ENCODE results near the gene GRIP2. TPM values are rescaled to one million over a fixed set of nuclear protein-coding genes. Genes with fewer than 3 reads are reported as not detected.
A peak's percentile ranks its signal among the peaks of the same experiment; 100 is the strongest.

Gene GRIP2
- total RNA-seq, 3 donors from 2014 or later (not counting 1 experiment from before 2014, with no cell fraction given): not detected

- H3K36me3 Mint-ChIP-seq: no peaks in the 10 kb centered on the region
- Histone ChIP-seq H3K27me3 (ENCODE audit: control insufficient read depth, insufficient read depth, low read length) (no peaks in the 10 kb centered on the region), H3K36me3 (ENCODE audit: control insufficient read depth, insufficient read depth, low read length) (no peaks in the 10 kb centered on the region), H3K4me3 (ENCODE audit: low read length) (no peak overlapping the region), H3K4me1 (ENCODE audit: control insufficient read depth, insufficient read depth, low read length) (no peaks in the 10 kb centered on the region), H3K9me3 (ENCODE audit: control insufficient read depth, insufficient read depth, low read length) (no peaks in the 10 kb centered on the region), H3K27ac (ENCODE audit: low read length) (no peak overlapping the region)
- TF ChIP-seq, protein P1, sequence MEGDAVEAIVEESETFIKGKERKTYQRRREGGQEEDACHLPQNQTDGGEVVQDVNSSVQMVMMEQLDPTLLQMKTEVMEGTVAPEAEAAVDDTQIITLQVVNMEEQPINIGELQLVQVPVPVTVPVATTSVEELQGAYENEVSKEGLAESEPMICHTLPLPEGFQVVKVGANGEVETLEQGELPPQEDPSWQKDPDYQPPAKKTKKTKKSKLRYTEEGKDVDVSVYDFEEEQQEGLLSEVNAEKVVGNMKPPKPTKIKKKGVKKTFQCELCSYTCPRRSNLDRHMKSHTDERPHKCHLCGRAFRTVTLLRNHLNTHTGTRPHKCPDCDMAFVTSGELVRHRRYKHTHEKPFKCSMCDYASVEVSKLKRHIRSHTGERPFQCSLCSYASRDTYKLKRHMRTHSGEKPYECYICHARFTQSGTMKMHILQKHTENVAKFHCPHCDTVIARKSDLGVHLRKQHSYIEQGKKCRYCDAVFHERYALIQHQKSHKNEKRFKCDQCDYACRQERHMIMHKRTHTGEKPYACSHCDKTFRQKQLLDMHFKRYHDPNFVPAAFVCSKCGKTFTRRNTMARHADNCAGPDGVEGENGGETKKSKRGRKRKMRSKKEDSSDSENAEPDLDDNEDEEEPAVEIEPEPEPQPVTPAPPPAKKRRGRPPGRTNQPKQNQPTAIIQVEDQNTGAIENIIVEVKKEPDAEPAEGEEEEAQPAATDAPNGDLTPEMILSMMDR (IDR thresholded peaks at IDR 0.05): no peak
- peaks cover 0 to 5% of the 10 kb centered on the region in 2 donors for H3K4me1 Mint-ChIP-seq
- no peaks in the 10 kb centered on the region for H3K9me3 Mint-ChIP-seq
- WGBS (ENCODE audit: insufficient coverage): 92% methylated on average over 21 of the region's 21 CpGs
- H3K27me3 Mint-ChIP-seq (ENCODE audit: low read depth in 2 of 2): peaks cover 9 to 32% of the 10 kb centered on the region in 2 donors
- H3K4me3 Mint-ChIP-seq: no peak overlapping the region
- H3K27ac Mint-ChIP-seq: no peak overlapping the region
- ATAC-seq (no peak), DNase-seq (no peak)
- intact Hi-C loops (cut with micrococcal nuclease): no loop called here
Measured at GRCh38 chr3:14573706-14574105, 33.6 kb upstream of the GRIP2 start.

DNA sequence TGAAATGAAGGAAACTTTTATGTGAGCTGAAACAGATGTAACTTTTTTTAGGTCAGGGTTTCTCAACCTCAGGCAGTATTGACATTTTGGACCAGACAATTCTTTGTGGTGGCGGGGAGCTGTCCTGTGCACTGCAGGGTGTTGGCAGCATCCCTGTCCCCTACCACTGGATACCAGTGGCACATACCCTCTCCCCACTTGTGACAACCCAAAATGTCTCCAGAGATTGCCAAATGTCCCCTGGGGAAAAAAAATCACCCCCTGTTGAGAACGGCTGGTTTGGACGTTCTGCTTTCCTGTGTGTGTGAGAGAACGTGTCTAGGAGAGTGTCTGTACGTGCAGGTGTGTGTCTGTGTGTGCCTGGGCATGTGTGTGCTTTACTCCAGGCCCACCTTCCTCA, 30.7 kb upstream of the GRIP2 start:
- no peak overlapping the region for H3K4me3 Mint-ChIP-seq
- H3K27me3 Mint-ChIP-seq (ENCODE audit: low read depth in 2 of 2): peaks cover 19 to 41% of the 10 kb centered on the region in 2 donors
- no peaks in the 10 kb centered on the region for H3K36me3 Mint-ChIP-seq
- no peak for ATAC-seq
- peaks cover 18% of the 10 kb centered on the region in 2 donors for H3K4me1 Mint-ChIP-seq
- no peak for DNase-seq
- TF ChIP-seq, protein P1 (IDR thresholded peaks at IDR 0.05): no peak
- no peaks in the 10 kb centered on the region for H3K9me3 ChIP-seq (ENCODE audit: control insufficient read depth, insufficient read depth, low read length)
- H3K9me3 Mint-ChIP-seq: no peaks in the 10 kb centered on the region
- intact Hi-C loops (cut with micrococcal nuclease): no loop called here
- 62% methylated on average over 5 of the region's 5 CpGs for WGBS (ENCODE audit: insufficient coverage)
- no peaks in the 10 kb centered on the region for H3K27me3 ChIP-seq (ENCODE audit: control insufficient read depth, insufficient read depth, low read length)
- no peak overlapping the region for H3K27ac ChIP-seq (ENCODE audit: low read length)
- H3K4me1 ChIP-seq (ENCODE audit: control insufficient read depth, insufficient read depth, low read length): peaks cover 9% of the 10 kb centered on the region
- H3K36me3 ChIP-seq (ENCODE audit: control insufficient read depth, insufficient read depth, low read length): no peaks in the 10 kb centered on the region
- no peak overlapping the region for H3K4me3 ChIP-seq (ENCODE audit: low read length)
- no peak overlapping the region for H3K27ac Mint-ChIP-seq

DNA sequence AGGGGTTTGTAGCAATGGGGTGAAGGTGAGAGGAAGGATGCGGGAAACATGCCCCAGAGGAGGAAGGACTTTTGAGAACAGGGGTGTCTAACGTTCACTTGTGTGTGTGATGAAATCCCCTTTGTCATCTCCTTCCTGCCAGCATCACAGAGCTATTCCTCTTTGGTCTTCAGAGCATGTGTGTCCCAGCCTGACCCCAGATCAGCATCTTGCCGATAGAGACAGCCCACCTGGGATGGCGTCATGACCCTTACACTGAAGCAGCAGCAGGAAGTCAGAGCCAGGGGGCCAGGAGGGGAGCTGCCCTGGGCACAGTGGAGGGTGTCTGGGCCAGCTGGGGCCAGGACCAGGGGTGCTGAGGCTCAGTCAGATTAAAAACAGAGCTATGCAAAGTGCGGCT, 29.9 kb upstream of the GRIP2 start:
- DNase-seq (peak in 1 of 2 donors; percentile 25), ATAC-seq (peak in 1 of 3 donors; percentile 25)
- Histone ChIP-seq H3K9me3 (ENCODE audit: control insufficient read depth, insufficient read depth, low read length) (no peaks in the 10 kb centered on the region), H3K27ac (ENCODE audit: low read length) (no peak overlapping the region), H3K27me3 (ENCODE audit: control insufficient read depth, insufficient read depth, low read length) (no peaks in the 10 kb centered on the region), H3K36me3 (ENCODE audit: control insufficient read depth, insufficient read depth, low read length) (no peaks in the 10 kb centered on the region), H3K4me3 (ENCODE audit: low read length) (no peak overlapping the region), H3K4me1 (ENCODE audit: control insufficient read depth, insufficient read depth, low read length) (peaks cover 17% of the 10 kb centered on the region)
- TF ChIP-seq, protein P1 (IDR thresholded peaks at IDR 0.05): no peak
- peaks cover 25 to 26% of the 10 kb centered on the region in 2 donors for H3K4me1 Mint-ChIP-seq
- peaks cover 19 to 41% of the 10 kb centered on the region in 2 donors for H3K27me3 Mint-ChIP-seq (ENCODE audit: low read depth in 2 of 2)
- WGBS (ENCODE audit: insufficient coverage): 22% methylated on average over 5 of the region's 5 CpGs
- H3K27ac Mint-ChIP-seq: no peak overlapping the region
- H3K4me3 Mint-ChIP-seq: no peak overlapping the region
- no peaks in the 10 kb centered on the region for H3K36me3 Mint-ChIP-seq
- intact Hi-C loops (cut with micrococcal nuclease): no loop called here
- H3K9me3 Mint-ChIP-seq: no peaks in the 10 kb centered on the region

DNA sequence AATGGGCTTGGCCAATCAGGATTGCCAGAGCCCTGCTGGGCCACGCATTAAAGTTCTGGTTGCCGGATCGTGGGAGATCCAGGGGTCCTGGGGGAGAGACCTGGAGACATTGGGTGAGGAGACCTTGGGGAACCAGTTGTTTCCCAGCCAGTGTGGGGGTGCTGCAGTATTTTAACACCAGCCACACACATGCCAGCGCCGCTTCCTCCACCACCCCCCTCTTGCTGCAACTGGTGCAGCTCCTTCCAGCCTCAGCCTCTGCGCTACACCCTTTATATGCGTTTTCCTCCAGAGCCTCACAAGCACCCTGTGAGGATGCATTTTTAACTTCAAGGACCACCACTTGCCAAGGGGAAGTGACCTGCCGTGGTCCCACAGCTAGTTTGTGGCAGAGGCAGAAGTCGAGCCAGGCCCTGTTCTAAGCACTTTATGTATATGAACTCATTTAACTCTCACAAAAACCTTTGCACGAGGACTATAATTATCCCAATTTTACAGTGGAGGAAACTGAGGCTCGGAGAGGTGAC, 29.4 kb upstream of the GRIP2 start:
- no peak for ATAC-seq
- 70% methylated on average over 11 of the region's 11 CpGs for WGBS (ENCODE audit: insufficient coverage)
- no peak for DNase-seq
- Histone ChIP-seq H3K9me3 (ENCODE audit: control insufficient read depth, insufficient read depth, low read length) (no peaks in the 10 kb centered on the region), H3K4me3 (ENCODE audit: low read length) (no peak overlapping the region), H3K27me3 (ENCODE audit: control insufficient read depth, insufficient read depth, low read length) (no peaks in the 10 kb centered on the region), H3K36me3 (ENCODE audit: control insufficient read depth, insufficient read depth, low read length) (no peaks in the 10 kb centered on the region), H3K4me1 (ENCODE audit: control insufficient read depth, insufficient read depth, low read length) (peaks cover 17% of the 10 kb centered on the region), H3K27ac (ENCODE audit: low read length) (no peak overlapping the region)
- Mint-ChIP-seq H3K4me3 (no peak overlapping the region), H3K27me3 (ENCODE audit: low read depth in 2 of 2) (peaks cover 19 to 46% of the 10 kb centered on the region in 2 donors), H3K27ac (no peak overlapping the region), H3K36me3 (no peaks in the 10 kb centered on the region), H3K4me1 (peaks cover 29 to 30% of the 10 kb centered on the region in 2 donors), H3K9me3 (no peaks in the 10 kb centered on the region)
- intact Hi-C loops (cut with micrococcal nuclease): no loop called here
- TF ChIP-seq, protein P1 (IDR thresholded peaks at IDR 0.05): no peak

Measured in natural killer cell (primary cell).